T-helper 9 cell (primary cell): ENCODE results near the gene FBXW9.
"Not testable (repeated sequence)": the region's sequence is repeated elsewhere in the genome, so short reads cannot be mapped to it uniquely, and the experiment has no call there.

Experiments used
- DNase-seq: peaks from one replicate; pipeline ENCODE4 v3.0.0-alpha.2; 2020
- total RNA-seq, 2 donors: gene quantifications; one replicate each; lab custom pipeline; 2026; lab: John Stamatoyannopoulos, UW

The FBXW9 gene
- total RNA-seq: 1.9 to 6.0 reads per million in 2 donors

DNA sequence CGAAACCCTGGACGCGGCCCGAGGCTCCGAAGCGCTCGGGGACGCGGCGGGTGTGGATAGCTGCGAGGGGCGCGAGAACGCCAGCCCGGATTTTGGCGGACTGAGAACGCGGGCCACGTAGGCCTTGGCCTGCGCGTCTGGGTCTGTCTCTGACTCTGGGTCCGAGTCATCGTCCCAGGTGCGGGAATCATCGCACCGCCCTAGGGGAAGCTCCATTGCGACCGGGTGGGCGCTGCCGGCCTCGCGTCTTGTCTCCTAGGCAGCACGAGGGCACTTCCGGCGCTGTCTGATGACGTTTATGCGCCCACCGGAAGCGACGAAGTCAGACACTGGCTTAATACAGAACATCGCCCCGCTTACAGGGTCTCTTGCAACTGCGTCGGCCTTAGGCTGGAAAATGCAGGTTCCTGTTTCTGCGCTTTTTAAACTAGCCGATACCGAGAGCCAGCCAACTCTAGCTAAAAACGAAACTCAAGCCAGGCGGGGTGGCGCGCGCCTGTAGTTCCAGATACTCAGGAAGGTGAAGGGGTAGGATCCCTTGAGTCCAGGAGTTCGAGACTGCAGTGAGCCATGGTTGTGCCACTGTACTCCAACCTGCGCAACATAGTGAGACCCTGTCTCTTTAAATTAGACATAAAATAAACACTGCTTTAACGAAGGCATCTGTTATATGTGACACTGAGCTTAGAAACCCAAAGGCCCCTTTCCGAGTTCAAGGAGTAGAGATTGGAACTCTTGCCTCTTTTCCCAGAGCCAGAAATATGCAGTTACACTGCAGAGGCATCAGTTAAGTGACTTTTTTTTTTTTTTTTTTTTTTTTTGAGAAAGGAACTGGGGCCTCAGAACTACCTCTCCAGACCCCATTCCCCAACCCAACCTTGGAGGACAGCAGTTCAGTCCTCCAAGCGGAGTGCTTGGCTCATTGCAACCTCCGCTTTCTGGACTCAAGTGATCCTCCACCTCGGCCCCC lies at the start of gene FBXW9:
Gene FBXW9, minus strand, starts transcription at position 266 of the 970 bp plus-strand sequence. Its CDS starts 50 bp downstream, at position 216.
- DNase-seq: peak; percentile 99

DNA sequence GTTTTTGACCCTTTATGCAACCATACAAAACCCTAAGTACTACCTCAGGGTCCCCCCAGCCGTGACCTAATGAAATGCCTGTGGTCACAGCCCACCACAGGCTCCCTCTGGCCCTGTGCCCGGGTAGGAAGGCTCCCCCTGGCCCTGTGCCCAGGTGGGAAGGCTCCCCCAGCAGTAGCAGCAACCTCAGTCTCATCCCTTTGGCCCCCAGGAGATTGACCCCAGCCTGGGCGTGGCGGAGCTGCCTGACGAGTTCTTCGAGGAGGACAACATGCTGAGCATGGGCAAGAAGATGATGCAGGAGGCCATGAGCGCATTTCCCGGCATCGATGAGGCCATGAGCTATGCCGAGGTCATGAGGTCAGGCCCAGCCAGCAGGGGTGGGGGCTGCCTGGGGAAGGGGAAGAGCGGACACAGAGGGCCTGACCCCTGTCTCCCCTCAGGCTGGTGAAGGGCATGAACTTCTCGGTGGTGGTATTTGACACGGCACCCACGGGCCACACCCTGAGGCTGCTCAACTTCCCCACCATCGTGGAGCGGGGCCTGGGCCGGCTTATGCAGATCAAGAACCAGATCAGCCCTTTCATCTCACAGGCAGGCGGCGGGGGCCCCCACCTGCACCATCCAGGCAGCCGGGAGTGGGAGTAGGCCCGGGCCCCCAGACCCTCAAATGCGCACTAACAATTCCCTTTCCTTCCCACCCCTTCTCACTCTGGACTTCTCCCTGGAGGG lies 48.9 kb upstream of the FBXW9 start:
- no peak for DNase-seq

DNA sequence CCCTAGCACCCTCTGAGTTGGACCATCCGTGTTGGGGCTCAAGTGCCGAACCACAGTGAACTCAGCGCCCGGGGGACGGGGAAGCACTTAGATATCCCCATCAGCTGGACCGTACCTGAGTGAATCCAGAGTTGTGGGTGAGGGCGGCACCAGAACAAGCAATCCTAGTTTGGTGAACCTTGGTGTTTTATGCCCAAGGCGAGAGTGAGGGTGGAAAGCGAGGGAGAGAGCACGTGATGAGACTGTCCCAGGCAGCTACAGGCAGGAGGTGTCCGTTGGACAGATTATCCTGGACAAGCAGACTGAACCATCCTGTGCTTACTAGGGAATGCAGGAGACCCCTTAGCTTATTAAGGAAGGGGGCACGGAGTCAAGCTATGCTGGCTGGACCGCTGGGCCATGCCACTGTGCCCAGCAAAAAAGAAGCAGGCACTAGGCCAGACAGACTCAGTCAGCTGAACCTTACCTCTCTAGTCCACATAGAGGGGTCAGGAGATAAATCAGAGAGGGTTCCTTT lies 41.5 kb upstream of the FBXW9 start:
- no peak for DNase-seq

DNA sequence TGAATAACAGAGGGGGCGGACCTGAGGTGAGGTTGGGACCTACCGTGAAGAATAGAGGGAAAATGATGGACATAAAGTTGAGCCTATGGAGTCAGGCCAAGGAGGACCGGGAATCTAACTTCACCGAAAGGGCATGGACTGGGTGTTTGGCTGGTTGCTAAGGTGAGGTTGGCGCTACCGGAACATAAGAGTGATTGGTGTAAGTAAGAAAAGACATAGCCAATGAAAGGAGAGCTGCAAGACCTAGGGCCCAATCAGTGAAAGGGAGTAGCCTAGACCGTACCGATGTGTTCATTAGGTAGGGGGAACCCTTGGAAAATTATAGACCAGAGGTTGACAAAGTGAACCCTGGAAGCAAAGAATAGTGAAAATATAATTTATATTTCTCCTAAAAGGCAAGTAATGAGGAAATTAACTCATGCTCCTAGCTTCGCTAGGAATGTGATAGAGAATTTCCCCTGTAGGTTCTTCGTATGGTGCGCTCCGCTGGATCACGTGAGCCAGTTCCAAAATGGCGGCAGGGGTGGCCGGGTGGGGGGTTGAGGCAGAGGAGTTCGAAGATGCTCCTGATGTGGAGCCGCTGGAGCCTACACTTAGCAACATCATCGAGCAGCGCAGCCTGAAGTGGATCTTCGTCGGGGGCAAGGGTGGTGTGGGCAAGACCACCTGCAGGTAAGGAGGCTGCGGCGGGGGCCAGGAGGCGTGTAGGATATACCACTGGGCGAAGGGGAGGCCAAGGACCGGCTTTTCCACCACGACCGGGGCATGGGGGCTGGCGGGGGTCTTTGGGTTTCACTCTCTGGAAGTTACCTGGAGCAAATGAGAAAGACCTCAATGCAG lies 40.8 kb upstream of the FBXW9 start, which contains the start of gene GET3:
Gene GET3, plus strand, starts transcription at position 503 of the 840 bp plus-strand sequence. Its CDS starts 9 bp downstream, at position 512.
- peak; percentile 70 for DNase-seq

DNA sequence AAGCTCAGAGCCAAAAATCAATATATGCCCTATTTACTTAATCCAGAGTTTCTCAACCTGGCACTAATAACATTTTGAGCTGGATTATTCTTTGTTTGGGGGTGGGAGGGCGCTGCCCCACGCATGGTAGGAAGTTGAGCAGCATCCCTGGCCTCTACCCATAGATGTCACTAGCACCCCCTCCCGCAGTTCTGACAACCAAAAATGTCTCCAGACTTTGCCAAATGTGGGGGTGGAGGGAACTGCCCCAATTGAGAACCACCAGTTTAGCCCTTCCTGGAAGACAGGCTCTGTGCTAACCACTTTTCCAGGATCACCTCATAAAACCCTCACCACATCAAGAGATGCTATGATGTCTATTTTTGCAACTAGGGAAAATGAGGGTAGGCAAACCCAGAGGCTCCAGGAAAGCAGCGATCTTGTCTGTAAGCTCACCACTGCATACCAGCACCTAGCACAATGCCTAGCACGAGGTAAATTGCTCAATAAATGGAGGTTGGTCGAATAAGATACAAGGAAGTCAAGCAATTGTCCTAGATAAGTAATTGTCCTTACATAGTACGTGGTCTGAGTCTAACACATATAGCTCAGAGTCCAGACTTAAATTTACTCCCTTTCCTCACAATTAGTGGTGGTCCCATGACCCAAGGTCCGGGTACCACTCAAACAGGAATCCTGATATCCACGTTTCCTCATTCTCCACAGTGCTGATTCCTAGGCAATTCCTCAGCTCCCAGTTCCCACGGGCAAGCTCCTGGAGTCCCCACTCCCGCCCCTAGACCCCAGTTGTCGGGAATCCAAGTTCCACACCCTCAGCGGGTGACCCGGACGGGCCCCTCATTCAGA lies 37.2 kb upstream of the FBXW9 start:
- DNase-seq: no peak

DNA sequence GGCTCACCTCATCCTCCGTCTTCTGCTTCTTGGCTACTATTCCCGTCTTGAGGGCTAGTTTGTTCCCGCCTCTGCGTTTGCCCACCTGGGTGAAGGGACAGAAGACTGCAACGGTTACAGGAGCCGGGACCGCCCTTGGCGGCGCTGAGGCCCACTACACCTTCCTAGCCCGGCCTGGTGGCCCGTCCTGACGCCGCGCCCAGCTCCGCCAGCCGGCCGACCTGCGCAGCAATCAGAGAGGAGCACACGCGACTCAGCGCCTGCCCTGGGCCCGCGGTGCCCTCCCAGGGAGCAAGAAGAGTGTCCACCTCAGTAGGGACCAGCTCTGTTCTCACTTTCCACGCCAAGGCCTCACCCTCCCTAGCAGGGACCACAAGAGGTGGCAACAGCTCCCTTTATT lies 34.9 kb upstream of the FBXW9 start:
- DNase-seq: no peak

DNA sequence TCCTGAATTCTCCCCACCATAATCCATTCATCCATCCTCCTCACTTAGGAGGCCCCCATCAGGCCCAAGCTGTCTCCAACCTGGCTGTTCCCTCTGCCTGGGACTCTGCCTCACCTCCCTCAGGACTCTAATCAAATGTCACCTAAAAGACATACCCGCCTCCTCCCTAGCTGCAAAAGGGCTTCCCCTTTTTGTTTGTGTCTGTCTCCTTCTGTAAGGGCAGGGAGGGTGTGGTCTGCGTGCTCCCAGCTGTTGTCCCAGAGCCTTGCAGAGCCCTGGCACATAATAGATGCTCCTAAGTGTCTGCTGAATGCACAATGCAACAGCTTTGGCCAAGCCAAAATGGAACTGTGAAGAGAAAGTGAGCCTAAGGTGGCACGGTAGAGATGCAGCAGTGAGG lies 33.6 kb upstream of the FBXW9 start:
- no peak for DNase-seq

DNA sequence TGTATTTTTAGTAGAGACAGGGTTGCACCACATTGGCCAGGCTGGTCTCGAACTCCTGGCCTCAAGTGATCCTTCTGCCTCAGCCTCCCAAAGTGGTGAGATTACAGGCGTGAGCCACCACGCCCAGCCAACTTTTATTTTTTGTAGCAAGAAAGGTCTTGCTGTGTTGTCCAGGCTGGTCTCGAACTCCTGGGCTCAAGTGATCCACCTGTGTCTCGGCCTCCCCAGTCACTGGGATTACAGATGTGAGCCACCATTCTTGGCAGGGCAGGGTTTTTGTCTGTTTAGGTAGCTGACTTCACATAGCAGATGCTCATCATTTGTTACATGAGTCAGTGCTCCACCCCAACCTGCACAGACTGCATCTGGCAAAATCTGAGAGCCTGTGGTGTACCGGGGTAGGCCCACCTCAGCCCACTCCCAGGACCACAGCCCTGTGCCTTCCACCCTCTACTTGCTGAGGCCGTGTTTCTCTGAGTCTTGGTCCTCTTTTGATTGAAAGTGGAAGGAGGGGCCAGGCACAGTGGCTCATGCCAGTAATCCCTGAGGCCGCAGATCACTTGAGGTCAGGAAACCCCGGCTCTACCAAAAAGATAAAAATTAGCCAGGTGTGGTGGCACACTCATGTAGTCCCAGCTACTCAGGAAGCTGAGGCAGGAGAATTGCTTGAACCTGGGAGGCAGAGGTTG lies 31.5 kb upstream of the FBXW9 start:
- DNase-seq: no peak

DNA sequence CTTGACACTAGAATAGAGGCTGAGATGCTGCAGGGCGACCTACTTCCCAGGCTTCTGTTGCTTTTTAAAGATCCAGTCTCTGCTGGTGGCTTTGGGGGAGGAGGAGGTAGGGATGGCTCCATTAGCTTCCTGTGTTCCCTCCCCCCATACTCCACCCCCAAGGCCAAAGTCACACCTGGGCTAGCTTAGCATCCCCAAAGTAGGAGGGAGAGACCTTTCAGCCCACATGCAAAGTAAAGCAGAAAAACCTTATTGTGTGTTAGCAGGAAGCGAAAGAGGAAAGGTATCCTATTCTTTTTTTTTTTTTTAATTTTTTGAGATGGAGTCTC lies 30.5 kb upstream of the FBXW9 start:
- no peak for DNase-seq

DNA sequence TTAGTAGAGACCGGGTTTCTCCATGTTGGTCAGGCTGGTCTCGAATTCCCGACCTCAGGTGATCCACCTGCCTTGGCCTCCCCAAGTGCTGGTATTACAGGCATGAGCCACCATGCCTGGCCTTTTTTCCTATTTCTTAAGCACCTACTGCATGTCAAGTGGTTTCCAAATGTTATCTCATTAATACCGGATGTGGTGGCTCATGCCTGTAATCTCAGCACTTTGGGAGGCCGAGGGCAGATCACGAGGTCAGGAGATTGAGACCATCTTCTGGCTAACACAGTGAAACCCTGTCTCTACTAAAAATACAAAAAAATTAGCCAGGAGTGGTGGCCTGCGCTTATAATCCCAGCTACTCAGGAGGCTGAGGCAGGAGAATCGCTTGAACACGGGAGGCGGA lies 29.2 kb upstream of the FBXW9 start:
- DNase-seq: not testable (repeated sequence)

DNA sequence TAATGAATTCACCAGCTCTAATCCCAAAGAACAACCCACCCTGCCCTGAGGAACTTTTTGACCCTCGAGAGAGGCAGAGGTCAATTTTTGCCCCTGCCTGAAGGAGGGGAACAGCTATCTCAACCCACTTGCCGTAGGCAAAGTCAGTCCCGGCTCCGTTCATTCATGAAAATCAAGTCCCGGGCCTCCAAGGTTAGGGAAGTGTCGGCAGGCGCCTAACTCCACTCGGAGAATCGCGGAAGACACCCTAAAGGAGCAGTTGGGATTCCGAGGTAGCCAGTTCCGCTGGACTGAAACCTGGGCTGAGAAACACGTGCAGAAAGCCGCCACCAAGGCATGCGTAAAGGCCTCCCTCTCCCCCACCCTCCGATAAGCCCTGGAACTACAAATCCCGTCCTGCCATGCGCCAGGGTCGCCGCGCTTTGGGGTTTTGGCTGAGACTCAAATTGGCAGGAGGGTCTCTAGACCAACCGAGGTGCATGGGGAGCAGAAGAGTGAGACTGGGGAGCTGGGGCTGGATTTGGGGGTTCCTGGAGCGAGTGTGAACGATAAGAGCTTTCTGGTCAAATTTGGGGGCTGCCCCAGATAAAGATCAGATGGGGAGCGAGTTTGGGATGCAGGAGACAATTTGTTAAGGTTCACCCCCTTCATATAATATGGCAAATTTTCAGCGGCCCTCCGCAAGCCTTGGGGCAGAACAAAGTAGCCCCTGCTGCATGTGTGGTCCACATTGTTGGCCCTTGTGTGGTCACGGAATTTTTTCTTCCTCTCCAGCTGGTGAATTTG lies 27.4 kb upstream of the FBXW9 start, which contains the start of gene TNPO2:
Gene TNPO2, minus strand, starts transcription at position 292 of the 786 bp plus-strand sequence. CDS start 2,955 bp downstream, outside the sequence.
- DNase-seq: peak; percentile 48

DNA sequence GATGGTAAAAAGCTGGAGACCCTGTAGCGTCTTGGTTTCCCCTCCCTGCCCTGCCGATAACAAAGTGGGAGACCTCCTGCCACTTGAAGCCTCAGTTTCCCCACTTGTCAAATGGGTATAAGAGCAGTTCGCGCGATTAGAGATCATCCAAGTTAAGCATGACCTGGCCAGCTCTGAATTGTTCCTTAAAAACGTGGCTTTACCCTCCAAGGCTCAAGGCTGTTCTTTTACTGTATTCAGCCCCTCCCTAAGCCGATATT lies 26.9 kb upstream of the FBXW9 start:
- DNase-seq: no peak

DNA sequence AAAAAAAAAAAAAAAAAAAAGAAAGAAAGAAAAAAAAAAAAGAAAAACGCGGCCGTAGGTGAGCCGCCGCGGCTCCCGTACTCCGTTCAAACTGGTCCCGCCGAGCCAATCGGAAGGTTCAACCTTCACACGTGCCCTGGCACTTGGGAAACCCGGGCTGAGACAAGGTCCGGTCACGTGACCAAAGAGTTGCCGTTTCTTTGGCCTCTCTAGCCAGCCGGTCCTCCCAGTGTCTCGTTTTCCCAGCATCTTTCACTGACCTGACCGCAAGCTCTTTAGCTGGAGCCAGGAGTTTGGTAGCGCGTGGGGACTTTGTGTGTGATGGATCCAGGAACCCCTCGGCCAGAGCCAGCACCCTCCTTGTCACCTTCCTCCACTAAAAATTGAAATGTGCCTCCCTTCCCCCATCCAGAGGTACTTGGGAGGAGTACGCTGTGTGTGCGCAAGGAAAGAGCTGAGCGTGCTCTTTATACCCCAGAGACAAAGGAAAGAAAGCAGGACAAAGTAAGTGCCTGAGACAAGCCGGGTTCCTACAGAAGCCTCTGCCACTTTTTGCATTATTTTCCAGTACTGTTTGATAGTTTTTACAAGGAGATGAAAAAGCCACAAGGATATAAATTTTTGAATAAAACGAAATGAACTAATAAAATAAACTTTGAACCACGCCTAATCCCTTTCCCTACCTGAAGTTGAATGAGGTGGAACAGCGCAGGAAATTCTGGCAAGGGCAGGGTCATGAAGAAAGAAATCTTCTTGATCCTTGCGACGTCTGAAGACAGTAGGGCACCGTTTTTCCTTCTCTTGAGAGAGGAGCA lies 26.3 kb upstream of the FBXW9 start:
- DNase-seq: peak; percentile 90

DNA sequence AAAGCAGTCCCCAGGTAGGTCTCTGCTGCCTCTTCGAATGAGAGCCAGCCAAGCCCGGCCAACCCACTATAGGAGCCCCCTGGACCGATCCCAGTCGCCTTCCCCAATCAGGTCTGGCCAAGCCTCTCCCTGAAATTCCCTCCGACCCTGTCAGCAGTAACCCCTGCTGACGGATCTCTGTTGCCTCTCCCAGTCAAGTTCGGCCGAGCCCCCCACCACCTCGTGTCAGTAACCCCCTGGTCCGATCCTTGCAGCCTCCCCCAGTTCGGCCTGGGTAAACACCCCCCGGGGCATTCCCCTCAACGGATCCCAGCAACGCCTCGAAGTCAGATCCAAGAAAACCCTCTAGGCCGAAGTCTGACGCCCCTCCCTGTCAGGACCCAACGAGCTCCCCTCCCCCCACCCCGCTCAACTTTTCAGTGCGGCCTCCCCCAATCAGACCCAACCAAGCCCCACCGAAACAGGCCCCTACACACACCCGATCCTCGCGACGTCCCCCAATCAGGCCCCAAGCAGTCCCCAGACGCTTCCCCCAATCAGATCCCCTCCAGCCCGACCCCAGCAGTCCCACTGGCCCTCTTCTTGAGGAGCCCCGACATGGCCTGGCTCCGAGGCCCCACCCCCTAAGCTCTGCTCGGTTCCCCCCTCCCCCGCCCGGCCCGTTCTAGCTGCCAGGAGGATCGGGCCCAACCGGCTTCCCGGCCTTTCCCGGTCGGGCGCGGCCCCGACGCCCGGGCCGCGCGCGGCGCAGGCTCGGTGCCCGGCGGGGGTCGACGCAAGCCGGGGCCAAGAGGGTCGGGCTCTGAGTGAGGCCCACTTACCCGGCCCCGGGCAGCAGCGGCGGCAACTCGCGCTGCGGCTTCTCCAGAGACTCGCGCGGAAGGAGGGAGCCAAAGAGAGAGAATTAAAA lies 25.5 kb upstream of the FBXW9 start:
- DNase-seq: peak; percentile 43

DNA sequence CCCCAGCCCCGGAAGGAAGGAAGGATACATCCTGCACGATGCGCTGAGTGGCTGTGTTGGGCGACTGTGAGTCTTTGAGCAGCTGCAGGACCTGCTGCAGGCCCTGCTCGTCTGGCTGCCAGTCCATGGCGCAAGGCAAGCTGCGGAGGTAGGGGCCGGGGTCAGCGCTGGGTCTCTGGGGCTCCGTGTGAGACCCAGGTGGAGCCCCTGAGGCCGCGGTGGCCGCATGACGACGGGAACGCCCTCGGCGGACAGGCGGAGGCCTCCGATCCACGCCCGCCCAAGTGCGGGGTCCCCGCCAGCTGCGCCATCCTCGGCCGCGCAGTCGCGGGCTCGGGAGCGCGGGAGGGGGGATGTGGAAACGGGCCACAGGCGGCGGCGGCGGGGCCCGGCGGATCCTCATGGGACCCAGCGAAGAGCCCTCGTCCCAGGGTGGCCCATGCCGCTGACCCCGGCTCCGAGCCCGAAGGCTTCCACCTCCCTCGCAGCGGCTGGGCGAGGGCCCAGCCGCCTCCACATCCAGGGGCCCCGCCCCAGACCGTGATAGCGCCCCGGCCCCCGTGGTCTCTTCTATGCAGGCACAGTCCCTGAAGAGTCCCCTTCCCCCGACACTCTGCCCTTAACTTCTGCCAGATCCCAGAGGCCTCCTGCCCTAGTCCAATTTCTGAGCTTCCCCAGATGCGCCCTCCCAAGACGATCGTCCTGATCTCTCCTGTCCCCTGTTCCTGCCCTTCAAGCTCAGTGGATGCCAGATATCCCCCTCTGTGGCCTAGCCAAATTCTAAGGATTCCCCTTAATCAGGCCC lies 24.6 kb upstream of the FBXW9 start:
- DNase-seq: no peak

DNA sequence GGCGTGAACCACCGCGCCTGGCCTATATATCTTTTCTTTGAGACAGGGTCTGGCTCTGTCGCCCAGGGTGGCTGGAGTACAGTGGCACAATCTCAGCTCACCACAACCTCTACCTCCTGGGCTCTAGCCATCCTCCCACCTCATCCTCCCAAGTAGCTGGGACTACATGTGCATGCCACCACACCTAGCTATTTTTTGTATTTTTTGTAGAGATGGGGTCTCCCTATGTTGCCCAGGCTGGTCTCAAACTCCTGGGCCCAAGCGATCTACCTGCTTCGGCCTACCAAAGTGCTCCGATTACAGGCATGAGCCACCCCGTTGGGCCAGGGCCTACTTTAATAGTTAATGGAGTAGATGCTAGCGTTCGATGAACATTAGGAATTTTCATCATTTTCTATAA lies 23.9 kb upstream of the FBXW9 start:
- DNase-seq: no peak

DNA sequence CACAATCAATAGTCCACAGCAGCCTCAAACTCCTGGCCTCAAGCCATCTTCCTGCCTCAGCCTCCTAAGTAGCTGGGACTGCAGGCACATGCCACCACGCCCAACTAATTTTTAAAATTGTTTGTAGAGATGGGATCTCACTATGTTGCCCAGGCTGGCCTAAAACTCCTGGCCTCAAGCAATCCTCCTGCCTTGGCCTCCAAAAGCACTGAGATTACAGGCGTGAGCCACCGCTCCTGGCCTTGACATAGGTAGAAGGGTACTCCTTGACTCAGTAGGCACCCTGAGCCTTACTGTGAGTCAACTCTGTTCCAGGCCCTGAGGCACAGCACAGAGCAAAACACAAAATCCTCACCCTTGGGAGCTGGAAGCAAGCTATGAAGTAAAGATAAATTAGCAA lies 19.5 kb upstream of the FBXW9 start:
- DNase-seq: no peak
